GM19395 (cell line): ENCODE measurements around the gene VSIG4.
"Not testable (repeated sequence)": the region's sequence is repeated elsewhere in the genome, so short reads cannot be mapped to it uniquely, and the experiment has no call there.

Source experiments
- ATAC-seq: cut with Tn5 transposase; IDR thresholded peaks from one replicate; pipeline ENCODE4 v1.9.1; 2021; ENCODE audit warnings: mild to moderate bottlenecking, moderate library complexity; ENCODE audit not compliant: unreplicated experiment

Gene VSIG4, protein sequence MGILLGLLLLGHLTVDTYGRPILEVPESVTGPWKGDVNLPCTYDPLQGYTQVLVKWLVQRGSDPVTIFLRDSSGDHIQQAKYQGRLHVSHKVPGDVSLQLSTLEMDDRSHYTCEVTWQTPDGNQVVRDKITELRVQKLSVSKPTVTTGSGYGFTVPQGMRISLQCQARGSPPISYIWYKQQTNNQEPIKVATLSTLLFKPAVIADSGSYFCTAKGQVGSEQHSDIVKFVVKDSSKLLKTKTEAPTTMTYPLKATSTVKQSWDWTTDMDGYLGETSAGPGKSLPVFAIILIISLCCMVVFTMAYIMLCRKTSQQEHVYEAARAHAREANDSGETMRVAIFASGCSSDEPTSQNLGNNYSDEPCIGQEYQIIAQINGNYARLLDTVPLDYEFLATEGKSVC

DNA sequence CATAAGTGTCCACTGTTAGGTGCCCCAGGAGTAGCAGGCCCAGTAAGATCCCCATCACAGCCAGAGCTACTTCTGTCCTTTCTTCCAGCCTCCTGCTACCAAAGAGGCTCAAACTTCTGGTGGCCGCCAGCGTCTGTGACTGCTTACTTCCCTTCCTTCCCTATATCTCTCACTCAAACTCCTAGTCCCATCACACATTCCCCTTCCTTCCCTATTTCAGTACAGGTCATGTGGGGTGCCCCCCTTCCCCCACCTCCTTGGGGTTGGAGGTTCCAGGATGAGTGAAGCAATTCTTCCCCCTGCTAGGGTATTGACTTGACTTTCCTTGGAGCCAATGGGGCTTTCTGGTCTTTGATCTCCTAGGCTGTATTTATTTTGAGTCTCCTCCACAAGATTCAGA is at the start of gene VSIG4:
Gene VSIG4 (minus strand): TSS at position 137 of the 400 bp plus-strand sequence. CDS start 82 bp downstream, at position 55.
- no peak for ATAC-seq

DNA sequence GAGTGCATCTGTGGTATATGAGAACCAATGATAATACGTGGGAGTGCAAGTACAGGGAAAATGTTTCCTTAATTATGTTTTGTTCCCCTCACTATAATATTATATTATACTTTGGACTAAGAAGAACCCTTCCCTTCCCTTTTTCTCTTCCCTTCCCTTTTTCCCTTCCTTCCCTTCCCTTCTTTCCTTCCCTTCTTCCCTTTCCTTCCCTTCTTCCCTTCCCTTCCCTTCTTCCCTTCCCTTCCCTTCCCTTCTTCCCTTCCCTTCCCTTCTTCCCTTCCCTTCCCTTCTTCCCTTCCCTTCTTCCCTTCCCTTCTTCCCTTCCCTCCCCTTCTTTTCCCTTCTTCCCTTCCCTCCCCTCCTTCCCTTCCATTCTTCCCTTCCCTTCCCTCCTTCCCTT is 36.9 kb upstream of the VSIG4 start:
- ATAC-seq: no peak

DNA sequence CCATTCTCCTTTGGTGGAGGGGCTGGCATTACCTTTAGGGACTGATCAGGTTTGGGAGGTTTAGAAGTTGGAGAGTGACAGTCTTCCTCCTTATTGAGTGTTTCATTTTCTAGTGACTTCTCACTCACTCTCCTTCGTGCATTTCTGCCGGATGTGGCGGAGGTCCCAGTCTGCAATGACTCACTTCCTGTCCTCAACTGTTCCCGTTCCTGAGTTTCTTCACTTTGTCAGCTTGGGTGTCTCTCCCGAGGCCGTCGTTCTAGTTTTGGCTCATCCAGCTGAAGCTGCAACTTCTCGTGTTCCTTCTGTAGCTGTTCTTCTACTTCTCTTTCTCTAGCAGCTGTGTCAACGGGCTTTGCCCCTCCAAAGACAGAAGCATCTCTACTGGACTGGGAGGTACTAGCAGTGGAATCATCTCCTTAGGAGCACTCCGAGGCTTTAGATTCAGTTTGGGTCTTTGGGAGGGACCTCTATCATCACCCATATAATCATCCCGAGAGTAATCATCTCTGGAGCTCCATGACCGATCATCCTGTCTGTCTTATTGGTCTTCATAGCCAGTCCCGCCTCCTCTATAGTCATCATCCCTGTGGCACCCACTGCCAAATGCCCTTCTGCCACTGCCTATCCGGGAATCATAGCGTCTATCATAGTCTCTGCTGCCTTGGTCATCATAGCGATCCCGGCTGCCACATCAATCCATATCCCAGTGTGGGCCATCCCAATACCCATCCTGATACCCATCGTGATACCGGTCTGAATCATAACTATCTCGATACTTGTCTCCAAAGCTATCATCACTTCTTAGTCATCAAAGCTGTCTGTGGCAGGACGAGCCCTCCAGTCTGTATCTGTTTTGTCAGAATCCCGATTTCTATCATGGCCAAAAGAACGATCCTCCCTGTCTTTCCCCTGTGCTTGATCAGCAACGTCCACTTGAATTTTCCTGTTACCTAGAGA is 35.3 kb upstream of the VSIG4 start:
- ATAC-seq: no peak

DNA sequence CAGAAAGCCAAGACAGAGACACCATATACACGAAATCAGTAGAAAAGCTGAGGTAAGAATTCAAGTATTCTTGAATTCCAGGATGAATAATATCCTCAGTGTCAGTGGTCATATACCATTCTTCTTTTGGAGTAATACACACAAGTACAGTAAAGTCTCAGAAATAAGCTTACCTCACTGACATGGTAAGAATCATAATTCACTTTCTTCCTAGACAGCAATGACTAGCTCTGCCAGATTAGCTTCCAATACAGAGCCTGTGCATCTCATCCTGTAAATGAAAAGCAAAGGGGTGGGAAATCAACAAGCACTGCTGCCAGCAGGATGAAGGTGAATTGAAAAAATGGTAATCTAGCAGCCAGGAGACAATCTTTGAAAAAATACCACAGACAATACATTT is 31.2 kb upstream of the VSIG4 start:
- ATAC-seq: no peak

DNA sequence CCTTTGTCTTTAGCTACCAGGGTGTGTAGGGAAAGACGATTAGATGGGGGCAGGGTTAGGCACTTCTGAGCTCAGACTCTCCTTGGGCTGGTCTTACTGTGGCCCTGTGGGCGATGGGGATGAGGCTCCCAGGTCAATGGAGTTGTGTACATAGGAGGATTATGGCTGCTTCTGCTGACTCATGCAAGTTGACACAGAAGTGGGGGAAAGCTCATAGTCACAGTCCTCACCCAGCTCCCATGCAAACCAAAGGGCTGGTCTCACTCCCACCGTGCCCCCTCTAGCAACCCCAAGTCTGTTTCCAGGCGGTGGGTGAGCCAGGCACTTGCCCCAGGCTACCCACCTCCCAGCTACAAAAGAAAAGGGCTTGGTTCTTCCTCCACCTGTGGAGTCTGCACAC is 24.4 kb upstream of the VSIG4 start:
- no peak for ATAC-seq

DNA sequence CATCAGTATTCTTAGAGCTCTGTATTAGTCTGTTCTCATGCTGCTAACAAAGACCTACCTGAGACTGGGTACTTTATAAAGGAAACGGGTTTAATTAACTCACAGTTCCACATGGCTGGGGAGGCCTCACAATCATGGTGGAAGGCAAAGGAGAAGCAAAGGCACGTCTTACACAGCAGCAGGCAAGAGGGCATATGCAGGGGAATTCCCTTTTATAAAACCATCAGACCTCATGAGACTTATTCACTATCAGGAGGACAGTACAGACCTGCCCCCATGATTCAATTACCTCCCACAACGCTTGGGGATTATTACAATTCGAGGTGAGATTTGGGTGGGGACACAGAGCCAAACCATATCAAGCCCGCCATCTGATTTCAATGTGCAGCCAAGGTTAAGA is 17.1 kb upstream of the VSIG4 start:
- not testable (repeated sequence) for ATAC-seq

GRCh38 chrX:66054978-66055377 is 15.1 kb upstream of the VSIG4 start:
- no peak for ATAC-seq

GRCh38 chrX:66053414-66053813 is 13.5 kb upstream of the VSIG4 start:
- no peak for ATAC-seq

- no peak for ATAC-seq
Measured at GRCh38 chrX:66051980-66052379, 12.1 kb upstream of the VSIG4 start.

- no peak for ATAC-seq
Measured at GRCh38 chrX:66050140-66050569, 10.3 kb upstream of the VSIG4 start.

GRCh38 chrX:66049056-66049455 is 9.2 kb upstream of the VSIG4 start:
- ATAC-seq: no peak

DNA sequence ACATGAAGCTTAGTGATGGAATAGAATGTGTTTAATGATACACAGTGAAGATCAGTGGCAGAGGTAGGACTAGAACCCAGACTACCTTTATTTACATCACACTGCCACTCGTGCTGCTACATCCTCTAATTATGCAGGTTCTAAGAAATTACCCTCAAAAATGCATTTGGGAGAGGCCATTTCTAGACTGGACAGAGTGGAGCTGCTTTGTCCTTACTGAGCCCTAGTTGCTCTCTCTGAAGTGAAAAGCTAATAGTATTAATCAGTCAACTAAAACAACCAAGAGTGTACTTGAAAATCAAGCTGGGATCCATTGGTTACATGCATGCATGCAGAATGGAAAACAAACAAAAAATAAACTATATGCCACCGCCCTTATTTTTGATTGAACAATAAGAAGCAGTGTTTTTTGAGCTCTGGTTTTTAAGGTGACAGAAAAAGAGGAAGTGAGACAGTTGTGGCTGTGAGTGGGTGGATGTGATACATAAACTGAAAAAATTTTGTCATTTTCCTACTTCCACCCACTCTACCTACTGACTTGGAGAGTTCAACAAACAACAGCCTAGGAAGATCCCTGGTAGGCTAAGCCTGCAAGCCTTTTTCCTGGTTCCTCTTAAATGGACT is 6.8 kb upstream of the VSIG4 start:
- peak; percentile 84 for ATAC-seq

DNA sequence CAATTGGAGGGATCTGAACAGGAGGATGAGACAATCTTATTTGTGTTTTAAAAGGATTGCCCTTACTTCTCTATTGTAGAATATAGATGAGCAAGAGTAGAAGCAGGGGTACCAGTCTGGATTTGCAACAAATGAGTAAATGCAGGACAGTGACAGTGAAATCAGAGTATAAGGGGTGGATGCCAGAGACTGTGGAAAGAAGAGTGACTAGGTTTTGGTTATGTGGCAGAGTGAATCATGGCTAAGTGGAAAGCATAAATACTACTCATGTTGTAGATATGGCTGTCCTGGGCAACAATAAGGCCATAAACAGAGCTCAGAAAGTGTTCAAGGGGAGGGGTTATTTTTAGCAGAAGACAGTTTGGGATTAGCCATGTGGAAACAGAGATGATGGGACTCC is 6.0 kb upstream of the VSIG4 start:
- ATAC-seq: no peak

DNA sequence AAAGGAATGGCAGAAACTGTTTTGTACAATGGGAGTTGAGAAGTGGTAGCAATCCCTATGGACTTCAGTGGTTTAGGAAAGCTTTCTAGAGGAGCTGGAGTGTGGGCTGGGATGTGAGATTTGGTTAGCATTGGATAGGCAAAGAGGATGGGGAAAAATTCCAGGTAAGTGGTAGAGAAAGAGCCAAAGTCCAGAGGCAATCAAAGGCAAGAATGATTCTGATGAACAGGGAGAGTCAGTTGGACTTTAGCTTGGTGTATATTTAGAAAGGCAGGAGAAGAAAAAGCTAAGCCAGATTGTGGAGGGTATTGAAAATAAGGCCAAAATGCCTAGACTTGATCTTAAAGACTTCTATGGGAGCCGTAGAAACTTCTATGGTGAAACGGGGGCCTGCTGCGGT is 3.7 kb upstream of the VSIG4 start:
- no peak for ATAC-seq

- peak; percentile 49 for ATAC-seq
Measured at GRCh38 chrX:66042307-66043077, 2.6 kb upstream of the VSIG4 start.

DNA sequence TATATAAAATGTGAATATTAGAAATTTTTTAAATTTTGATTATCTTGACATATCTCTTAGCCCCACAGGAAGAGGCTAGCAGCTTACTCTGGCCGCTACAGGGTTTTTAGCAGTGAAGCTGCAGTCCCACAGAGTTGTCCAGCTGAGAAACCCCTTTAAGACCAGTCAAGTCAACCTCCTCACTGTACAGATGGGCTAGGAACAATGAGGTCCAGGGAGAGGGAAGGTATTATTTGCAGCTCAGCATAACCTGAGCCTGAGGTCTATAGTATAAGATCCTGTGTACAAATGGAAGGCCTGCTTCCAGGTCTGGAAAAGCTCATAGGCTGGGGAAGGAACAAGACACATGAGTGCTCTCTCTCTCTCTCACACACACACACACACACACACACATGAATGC is 1.8 kb downstream of the VSIG4 start:
- ATAC-seq: no peak

DNA sequence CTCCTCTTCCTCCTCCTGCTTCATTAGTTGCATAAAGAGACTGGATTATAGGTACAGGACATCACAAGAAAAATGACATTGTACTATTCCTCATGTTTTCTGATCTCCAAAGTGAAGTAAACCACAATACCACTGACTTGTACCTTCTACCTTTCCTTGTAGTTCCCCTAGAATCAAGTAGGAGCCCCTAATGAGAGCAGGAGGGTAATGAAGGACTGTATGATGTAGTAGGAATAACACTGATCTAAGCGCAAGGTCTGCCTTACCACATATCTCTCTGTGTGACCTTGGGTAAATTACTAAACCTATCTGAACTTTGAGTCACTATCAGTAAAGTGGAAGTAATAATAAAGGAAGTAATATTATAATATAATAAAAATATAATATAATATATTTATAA is 3.6 kb downstream of the VSIG4 start:
- no peak for ATAC-seq

GRCh38 chrX:66035667-66036066 is 4.2 kb downstream of the VSIG4 start:
- ATAC-seq: no peak

DNA sequence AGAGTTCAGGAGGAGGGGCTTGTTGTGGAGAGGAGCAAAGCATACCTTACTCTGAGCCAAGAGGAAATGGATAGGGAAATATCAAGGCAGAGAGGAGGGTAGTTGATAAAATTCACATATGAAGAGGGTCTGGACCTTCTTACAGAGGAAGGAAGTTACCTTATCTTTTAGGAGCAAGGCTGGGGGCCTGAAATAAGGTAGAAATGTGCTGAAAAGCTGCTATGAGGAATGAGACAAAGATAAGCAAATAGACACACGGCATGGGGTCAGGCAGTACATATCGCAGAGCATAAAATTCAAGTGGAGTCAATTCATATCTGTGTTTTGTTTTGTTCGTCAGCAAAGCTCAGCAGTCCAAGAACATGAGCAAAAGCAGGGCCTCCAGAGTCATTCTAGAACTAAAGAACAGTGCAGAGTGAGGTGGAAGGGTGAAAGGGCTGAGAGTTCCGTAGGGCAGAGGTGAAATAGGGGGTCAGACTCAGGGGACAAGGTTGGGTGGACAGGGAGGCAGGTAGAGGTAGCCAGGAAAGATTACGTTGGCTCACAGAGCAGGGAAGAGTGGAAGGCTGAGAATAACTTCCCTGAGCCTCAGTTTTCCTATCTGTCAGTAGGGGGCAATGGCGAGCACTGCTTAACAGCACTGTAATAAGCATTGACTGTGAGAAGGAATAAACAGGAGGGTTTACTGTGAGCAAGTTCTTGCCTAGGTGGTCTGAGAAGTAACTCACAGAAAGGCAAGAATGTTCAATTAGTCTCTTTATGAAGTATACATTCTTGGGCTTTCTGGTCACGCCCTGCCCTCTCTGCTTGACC is 9.2 kb downstream of the VSIG4 start:
- peak; percentile 76 for ATAC-seq

DNA sequence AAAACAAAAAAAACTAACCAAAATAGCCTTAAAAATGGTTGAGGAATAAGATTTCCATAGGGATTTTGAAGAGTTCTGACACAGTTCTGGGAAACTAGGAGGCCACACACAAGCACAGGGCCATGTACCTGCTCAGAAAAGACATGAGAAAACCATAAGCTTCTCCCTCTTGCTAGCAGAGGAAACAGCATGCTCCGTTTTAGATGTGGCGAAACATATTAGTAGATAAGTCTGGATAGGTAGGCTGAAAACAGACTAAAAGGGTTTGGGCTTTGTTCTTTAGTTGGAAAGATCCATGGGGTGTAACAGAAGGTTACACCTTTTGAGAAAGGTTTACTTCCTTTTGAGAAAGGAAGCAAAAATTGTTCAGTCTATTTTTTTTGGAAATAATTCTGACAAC is 10.9 kb downstream of the VSIG4 start:
- ATAC-seq: no peak
